Measurements from ENCODE around the gene GRAMD2A. TPM values are rescaled to one million over a fixed set of nuclear protein-coding genes. Genes with fewer than 3 reads are reported as not detected.

Gene GRAMD2A
- total and polyA plus RNA-seq, 2 experiments from 2014 or later, result 0.70 to 2.8 TPM

GRCh38 chr15:72146221-72146620, 51.4 kb downstream of the GRAMD2A start (continued):
- TF ChIP-seq NANOG (IDR thresholded peaks at IDR 0.05; ENCODE audit: borderline replicate concordance), result no peak
- TF ChIP-seq POLR2AphosphoS5 (IDR thresholded peaks at IDR 0.05; ENCODE audit: low read depth), result no peak

- no peaks in the 10 kb centered on the region for H3K4me1 Mint-ChIP-seq
- ATAC-seq, result no peak
- no peaks in the 10 kb centered on the region for H3K9me2 ChIP-seq (ENCODE audit: insufficient read depth)
These were observed 56.2 kb downstream of the GRAMD2A start for GRCh38 chr15:72141171-72142084.

GRCh38 chr15:72140088-72140487, 57.5 kb downstream of the GRAMD2A start:
- Histone ChIP-seq H4K20me1 (replicated peaks; ENCODE audit: insufficient read depth) (no peaks in the 10 kb centered on the region), H3K9me2 (ENCODE audit: insufficient read depth) (no peaks in the 10 kb centered on the region), H3K27ac (ENCODE audit: low read depth) (no peak overlapping the region), H3F3A (replicated peaks; ENCODE audit: low read depth) (no peaks in the 10 kb centered on the region), H3K4me1 (ENCODE audit: insufficient read depth) (no peaks in the 10 kb centered on the region), H3K36me3 (ENCODE audit: insufficient read depth) (no peaks in the 10 kb centered on the region), H3K79me2 (replicated peaks; ENCODE audit: insufficient read depth) (no peaks in the 10 kb centered on the region), H2AFZ (no peak overlapping the region), H3K27me3 (ENCODE audit: insufficient read depth) (no peaks in the 10 kb centered on the region), H3K4me2 (no peak overlapping the region), H3K4me3 (no peak overlapping the region)
- no peaks in the 10 kb centered on the region for H3K36me3 Mint-ChIP-seq (ENCODE audit: low read depth)
- no peak overlapping the region for H3K4me3 Mint-ChIP-seq
- H3K4me1 Mint-ChIP-seq, result no peaks in the 10 kb centered on the region
- no peak overlapping the region for H3K27ac Mint-ChIP-seq
- H3K9me3 Mint-ChIP-seq, result no peaks in the 10 kb centered on the region
- H3K27me3 Mint-ChIP-seq (ENCODE audit: insufficient read depth, low read depth, poor library complexity), result peaks cover 1% of the 10 kb centered on the region
- ATAC-seq (no peak), DNase-seq (ENCODE audit: low spot score) (no peak)
- TF ChIP-seq CTCF (conservative IDR thresholded peaks at IDR 0.05; ENCODE audit: low read depth in 2 of 2) (no peak), EZH2 (IDR thresholded peaks at IDR 0.05; ENCODE audit: low read depth, unreplicated experiment) (no peak), NANOG (IDR thresholded peaks at IDR 0.05; ENCODE audit: borderline replicate concordance) (no peak), CREB1 (CRISPR knock-in tag; IDR thresholded peaks at IDR 0.05; ENCODE audit: low read depth) (no peak), ZNF462 (CRISPR knock-in tag; IDR thresholded peaks at IDR 0.05) (no peak), STAT1 (IDR thresholded peaks at IDR 0.05; ENCODE audit: unreplicated experiment) (no peak), ETS1 (IDR thresholded peaks at IDR 0.05) (no peak)

More at GRCh38 chr15:72141171-72142084, 56.2 kb downstream of the GRAMD2A start:
- TF ChIP-seq STAT1 (IDR thresholded peaks at IDR 0.05; ENCODE audit: unreplicated experiment) (no peak), ZNF114 (CRISPR knock-in tag; IDR thresholded peaks at IDR 0.05) (no peak), EZH2phosphoT487 (IDR thresholded peaks at IDR 0.05; ENCODE audit: unreplicated experiment) (no peak)
- H3K9me3 Mint-ChIP-seq, result no peaks in the 10 kb centered on the region
- H3K4me3 Mint-ChIP-seq, result no peak overlapping the region
- H3K36me3 Mint-ChIP-seq (ENCODE audit: low read depth), result no peaks in the 10 kb centered on the region
- H3K27ac ChIP-seq (ENCODE audit: low read depth), result no peak overlapping the region; the same call in 1 of the 2 replicates
- no peaks in the 10 kb centered on the region for H3K36me3 ChIP-seq (ENCODE audit: insufficient read depth)
- no peaks in the 10 kb centered on the region for H3K27me3 ChIP-seq (ENCODE audit: insufficient read depth)
- H3K79me2 ChIP-seq (replicated peaks; ENCODE audit: insufficient read depth), result no peaks in the 10 kb centered on the region
- H3K4me3 ChIP-seq, result no peak overlapping the region
- no peaks in the 10 kb centered on the region for H3F3A ChIP-seq (replicated peaks; ENCODE audit: low read depth)
- H3K27me3 Mint-ChIP-seq (ENCODE audit: insufficient read depth, low read depth, poor library complexity), result peaks cover 1% of the 10 kb centered on the region
- no peaks in the 10 kb centered on the region for H4K20me1 ChIP-seq (replicated peaks; ENCODE audit: insufficient read depth)
- H3K27ac Mint-ChIP-seq, result no peak overlapping the region; the same call in 1 of the 2 replicates
- H3K4me2 ChIP-seq, result no peak overlapping the region
- no peaks in the 10 kb centered on the region for H3K4me1 ChIP-seq (ENCODE audit: insufficient read depth)
- no peak overlapping the region for H2AFZ ChIP-seq
- no peak for DNase-seq (ENCODE audit: low spot score)

Measured in GM23338 (cell line).